GM18858 (cell line): ENCODE measurements around the gene STXBP1.

Experiments used
- ATAC-seq: cut with Tn5 transposase; IDR thresholded peaks from one replicate; pipeline ENCODE4 v1.9.1; 2021; ENCODE audit not compliant: unreplicated experiment

The STXBP1 gene

DNA sequence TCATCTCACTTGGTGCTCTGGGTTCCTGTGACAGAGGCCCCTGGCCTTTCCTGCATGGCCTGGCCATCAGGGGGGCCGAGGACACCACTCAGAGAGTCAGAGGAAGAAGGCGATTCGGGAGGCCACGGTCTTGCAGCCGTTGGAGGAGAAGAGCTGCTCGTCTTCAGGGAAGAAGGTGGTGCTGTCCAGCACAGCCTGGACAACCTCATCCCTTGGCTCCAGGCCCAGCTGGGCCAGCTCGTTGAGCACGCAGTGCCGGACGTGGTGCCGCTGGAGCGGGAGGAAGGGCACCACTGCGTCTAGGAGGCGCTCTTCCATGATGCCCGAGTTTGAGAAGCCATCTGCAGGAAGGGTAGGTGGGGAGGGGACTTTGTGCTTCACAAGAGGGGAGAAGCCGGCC, 119.9 kb downstream of the STXBP1 start:
- ATAC-seq = no peak

DNA sequence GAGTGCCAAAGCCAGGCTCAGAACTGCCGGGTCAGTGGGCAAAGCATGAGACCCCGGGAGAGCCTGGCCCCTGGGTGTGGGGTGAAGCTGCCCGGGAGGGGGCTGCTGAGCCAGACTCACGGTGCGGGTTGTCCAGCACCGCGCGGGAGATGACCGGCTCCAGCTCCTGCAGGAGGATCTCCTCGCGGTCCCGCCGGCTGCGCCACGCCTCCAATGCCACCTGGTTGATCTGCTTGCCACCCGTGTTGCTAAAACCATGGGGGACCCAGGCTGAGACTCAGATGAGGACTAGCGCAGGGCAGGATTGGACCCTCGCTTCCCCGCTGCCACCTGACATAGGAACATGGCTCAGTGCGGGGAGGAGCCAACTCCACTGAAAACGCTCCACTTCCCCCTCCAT, 120.4 kb downstream of the STXBP1 start:
- ATAC-seq = no peak

DNA sequence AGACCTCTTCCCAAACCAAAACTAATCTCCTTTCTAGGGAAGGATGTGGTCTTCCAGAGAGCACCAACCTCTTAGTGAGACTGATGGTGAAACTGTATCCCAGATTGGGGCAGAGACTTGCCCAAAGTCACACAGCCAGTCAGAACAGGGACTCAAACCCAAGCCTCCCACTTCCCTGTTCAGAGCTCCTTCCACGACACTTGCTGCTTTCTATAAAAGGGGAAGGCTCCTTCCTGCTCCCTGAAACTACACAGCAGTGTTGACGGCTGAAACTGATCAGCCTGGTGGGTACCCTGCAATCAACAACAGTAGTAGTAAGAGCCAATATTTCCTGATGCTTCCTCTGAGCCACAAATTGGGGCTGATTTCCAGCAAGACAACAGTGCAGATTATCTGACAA, 121.5 kb downstream of the STXBP1 start:
- ATAC-seq = no peak

DNA sequence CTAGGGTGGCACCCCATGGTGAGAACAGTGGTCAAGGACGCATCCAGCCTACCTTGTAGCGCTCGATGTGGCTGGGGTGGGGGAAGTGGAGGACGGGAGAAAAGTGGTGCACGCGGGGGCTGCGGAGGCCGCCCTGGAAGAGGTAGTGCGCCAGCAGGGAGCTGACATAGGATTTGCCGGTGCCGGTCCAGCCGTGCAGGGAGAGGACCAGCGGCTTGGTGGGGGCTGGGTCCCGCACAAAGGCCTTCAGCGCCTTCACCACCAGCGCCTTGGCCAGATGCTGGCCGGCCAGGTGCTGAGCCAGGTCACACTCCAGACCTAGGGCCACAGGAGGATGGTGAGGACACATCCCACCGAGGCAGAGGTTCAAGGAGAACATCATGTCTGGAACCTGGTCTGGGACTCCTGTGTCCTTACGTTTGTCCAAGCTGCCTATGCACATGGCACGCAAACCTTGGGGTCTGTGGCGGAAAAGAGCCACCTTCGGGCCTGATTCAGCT, 122.2 kb downstream of the STXBP1 start:
- ATAC-seq = no peak

DNA sequence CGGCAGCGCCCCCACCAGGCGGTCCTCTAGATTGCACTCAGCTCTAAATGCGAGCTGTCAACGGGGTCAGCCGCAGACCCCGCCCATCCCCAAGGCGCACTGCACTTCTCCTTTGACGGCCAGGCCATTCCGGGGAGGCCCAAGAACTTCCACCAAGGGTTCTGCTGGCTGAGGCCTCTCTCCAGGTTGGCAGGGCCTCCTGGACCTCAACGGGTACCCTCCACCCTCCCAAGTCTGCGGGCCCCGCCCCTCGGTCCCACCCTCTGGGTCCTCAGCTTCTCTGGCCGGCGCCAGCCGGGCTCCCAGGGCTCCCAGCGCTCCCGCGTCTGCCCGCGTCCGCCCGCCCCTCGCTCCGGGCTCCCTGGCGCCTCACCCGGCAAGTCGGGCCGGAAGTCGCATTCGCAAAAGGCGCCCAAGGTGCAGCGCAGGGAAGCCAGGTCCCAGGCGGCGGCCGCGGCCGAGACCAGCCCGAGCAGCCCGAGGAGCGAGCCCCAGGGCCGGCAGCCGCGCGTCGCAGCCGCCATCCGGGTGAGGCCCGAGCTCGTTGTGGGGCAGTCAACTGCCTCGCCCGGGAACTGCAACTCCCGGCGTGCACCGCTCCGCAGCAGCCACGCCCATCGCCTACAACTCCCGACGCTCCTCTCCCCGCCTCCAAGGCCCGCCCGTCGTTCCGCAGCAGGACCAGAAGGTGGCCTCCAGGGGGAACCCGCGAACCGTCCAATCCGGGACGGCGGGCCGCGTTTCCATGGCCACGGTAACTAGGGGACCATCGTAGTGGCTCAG, 122.9 kb downstream of the STXBP1 start, which contains the start of gene TOR2A:
TOR2A (minus strand) TSS at position 548 of the 783 bp plus-strand sequence; CDS start at position 524, 24 bp downstream.
- ATAC-seq = peak; percentile 65

DNA sequence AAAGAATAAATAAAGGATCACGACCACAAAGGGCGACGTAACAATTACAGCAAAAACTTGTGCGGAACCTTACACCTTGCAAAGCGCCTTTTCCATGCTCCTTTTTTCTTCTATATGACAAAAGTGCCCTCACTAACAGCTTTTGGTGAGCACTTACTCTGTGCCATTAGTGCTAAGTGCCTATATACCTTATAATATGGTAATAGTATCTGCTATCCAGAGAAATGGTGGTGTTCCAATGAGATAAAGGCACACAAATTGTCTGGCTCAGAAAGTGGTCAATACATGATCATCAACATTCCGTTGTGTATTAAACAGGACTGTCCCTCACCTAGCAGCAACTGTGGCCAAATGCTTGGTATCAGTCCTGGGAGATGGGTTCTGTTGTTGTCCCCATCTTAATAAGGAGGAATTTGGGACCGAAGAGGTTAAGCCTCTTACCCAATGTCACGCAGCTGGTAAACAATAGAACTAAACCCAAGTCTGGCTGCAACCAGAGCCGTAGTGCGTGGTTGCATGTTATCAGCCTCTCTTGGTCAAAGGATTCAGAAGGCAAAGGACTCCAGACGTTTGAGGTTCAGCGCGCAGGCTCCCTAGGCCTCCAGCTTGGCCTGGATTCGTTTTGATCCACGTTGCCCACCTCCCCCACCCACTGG, 123.6 kb downstream of the STXBP1 start:
- no peak for ATAC-seq

DNA sequence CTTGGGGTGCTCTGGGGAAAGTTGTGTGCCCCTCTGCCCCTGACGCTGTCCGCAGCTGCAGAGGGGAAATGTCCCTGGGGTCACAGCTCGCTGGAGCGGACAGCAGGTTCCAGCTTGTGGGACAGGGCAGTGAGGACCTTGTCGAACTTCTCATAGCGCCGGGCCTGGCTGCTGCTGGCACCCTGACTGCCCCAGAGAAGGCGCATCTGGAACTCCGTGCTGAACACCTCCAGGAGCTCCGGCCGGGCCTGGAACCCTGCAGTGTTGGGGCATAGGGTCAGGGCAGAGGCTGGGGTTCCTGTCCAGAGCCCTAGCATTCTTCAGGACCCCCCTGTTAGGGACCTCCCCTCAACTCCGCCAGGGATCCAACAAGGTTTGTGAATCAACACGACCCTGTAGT, 126.6 kb downstream of the STXBP1 start:
- no peak for ATAC-seq

DNA sequence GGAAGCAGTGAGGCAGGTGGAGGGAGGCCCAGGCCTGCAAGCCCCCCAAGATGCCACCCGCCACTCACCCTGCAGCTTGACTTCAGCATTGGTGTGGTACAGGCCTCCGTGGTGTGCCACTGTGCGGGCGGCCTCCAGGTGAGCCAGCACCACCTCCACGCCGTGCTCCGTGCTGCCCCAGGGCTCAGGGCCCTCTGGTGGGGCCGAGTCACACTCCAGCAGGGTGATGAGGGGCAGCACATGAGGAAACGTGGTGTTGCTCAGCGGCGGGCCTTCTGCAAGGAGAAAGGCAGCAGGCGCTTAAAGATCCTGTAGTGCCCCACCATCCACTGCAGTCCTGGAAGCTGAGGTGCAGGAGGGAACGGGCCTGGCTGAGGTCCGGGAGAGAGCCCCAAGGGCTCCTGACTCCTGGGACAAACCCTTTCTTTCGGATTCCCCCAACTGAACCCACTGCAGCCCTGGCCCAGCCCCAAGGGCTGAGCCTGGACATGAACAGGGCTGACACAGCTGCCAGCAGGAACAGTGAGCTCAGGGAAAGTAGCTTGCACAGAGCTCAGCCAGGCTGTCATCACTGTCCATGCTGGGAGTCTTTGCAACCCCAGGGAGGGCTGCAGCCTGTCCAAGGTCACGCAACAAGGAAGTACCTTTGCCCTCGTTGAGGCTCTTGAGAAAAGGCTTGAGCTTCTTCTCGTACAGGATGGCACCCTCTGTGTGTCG, 127.7 kb downstream of the STXBP1 start:
- ATAC-seq = no peak

DNA sequence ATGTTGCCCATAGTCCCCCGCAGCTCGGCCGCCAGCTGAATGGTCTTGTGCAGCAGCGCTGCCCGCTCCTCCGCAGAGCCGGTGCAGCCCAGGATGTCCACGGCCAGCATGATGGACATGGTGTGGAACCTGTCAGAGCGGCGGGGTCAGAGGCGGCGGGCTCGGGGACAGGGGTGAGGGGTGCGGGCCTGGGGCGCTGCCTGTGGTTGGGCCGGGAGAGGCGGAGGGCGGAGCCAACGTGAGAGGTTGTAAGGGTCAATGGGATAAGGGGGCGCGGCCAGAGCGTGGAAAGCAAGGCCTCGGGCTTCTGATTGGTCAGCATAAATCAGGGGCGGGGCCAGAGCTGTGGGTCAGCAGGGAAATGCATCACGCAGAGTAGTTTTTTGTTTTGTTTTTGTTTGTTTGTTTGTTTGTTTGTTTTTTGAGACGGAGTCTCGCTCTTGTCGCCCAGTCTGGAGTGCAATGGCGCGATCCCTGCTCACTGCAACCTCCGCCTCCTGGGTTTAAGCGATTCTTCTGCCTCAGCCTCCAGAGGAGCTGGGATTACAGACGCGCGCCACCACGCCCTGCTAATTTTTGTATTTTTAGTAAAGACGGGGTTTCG, 129.9 kb downstream of the STXBP1 start:
- no peak for ATAC-seq
